Keratinocyte (primary cell): ENCODE data around the gene CFAP92. TPM values are rescaled to one million over a fixed set of nuclear protein-coding genes. Genes with fewer than 3 reads are reported as not detected.

Source experiments
- DNase-seq: peaks from one replicate; pipeline ENCODE4 v3.0.0-alpha.2; 2011; ENCODE audit warnings: low read depth, missing footprints, low spot score
- FAIRE-seq: peaks from 2 replicates; lab custom pipeline; 2011; peaks lifted over from hg19 to GRCh38; lab: Jason Lieb, UNC
- H2AFZ ChIP-seq: 2 replicates; pipeline ENCODE4 v1.6.0; 2012; ENCODE audit warnings: low read length, control low read depth, inconsistent platforms; ENCODE audit not compliant: control insufficient read depth
- H3K27ac ChIP-seq: 2 replicates; pipeline ENCODE4 v1.5.1; 2011; ENCODE audit warnings: low read length; ENCODE audit not compliant: control insufficient read depth, insufficient read depth
- H3K27me3 ChIP-seq: 3 replicates; pipeline ENCODE4 v1.6.0; 2011; ENCODE audit warnings: low read length; ENCODE audit not compliant: control insufficient read depth, insufficient read depth; ENCODE audit errors: extremely low read depth
- H3K36me3 ChIP-seq, 2 experiments: 2 replicates in 1 of 2; 3 replicates in 1 of 2; pipeline ENCODE4 v1.5.1; 2011; ENCODE audit warnings: low read length in 2 of 2, mild to moderate bottlenecking in 1 of 2; ENCODE audit not compliant: control insufficient read depth in 2 of 2, insufficient read depth in 2 of 2; ENCODE audit errors: extremely low read depth in 1 of 2
- H3K4me1 ChIP-seq: 3 replicates; pipeline ENCODE4 v1.5.1; 2011; ENCODE audit warnings: low read length; ENCODE audit not compliant: control insufficient read depth, insufficient read depth; ENCODE audit errors: extremely low read depth
- H3K4me2 ChIP-seq: 3 replicates; pipeline ENCODE4 v1.6.0; 2011; ENCODE audit warnings: low read depth, low read length; ENCODE audit not compliant: control insufficient read depth, insufficient read depth; ENCODE audit errors: extremely low read depth
- H3K4me3 ChIP-seq, 3 experiments: fragments of 200-600 bp in 1 of 3; sonication (generic) in 1 of 3; 2 replicates in 2 of 3; 3 replicates in 1 of 3; pipeline ENCODE4 v1.5.1; 2011 to 2016; ENCODE audit warnings: low read length in 3 of 3, mild to moderate bottlenecking in 3 of 3, control low read depth in 2 of 3, inconsistent platforms in 1 of 3, low read depth in 1 of 3, mixed read lengths in 1 of 3, mixed run types in 1 of 3, moderate library complexity in 1 of 3; ENCODE audit not compliant: control insufficient read depth in 2 of 3, insufficient read depth in 2 of 3; ENCODE audit errors: extremely low read depth in 1 of 3
- H3K79me2 ChIP-seq: 2 replicates; pipeline ENCODE4 v1.6.0; 2012; ENCODE audit warnings: low read length; ENCODE audit not compliant: control insufficient read depth, insufficient read depth
- H3K9ac ChIP-seq: 3 replicates; pipeline ENCODE4 v1.6.0; 2011; ENCODE audit warnings: low read length; ENCODE audit not compliant: control insufficient read depth, insufficient read depth; ENCODE audit errors: extremely low read depth
- H3K9me1 ChIP-seq: 3 replicates; pipeline ENCODE4 v1.6.0; 2011; ENCODE audit warnings: low read length; ENCODE audit not compliant: control insufficient read depth, insufficient read depth; ENCODE audit errors: extremely low read depth
- H3K9me3 ChIP-seq: 2 replicates; pipeline ENCODE4 v1.5.1; 2012; ENCODE audit warnings: low read depth, low read length; ENCODE audit not compliant: control insufficient read depth
- H4K20me1 ChIP-seq: 3 replicates; pipeline ENCODE4 v1.6.0; 2011; ENCODE audit warnings: low read length; ENCODE audit not compliant: control insufficient read depth, insufficient read depth; ENCODE audit errors: extremely low read depth
- CTCF ChIP-seq, 3 experiments: IDR thresholded peaks in 1 of 3; conservative IDR thresholded peaks in 1 of 3; optimal IDR thresholded peaks in 1 of 3; 2 replicates in 2 of 3; 3 replicates in 1 of 3; pipeline versions ENCODE3 to v1.5.1; 2011; ENCODE audit warnings: low read length in 3 of 3, mild to moderate bottlenecking in 3 of 3, moderate library complexity in 2 of 3, control low read depth in 1 of 3, inconsistent platforms in 1 of 3; ENCODE audit not compliant: insufficient read depth in 2 of 3; ENCODE audit errors: extremely low read depth in 1 of 3
- EZH2 ChIP-seq: IDR thresholded peaks from one replicate; pipeline ENCODE4 v1.6.1; 2012; ENCODE audit warnings: inconsistent platforms, mild to moderate bottlenecking, low read length, moderate library complexity
- dilution Hi-C: fragments of 300-500 bp; cut with MboI; formaldehyde crosslinking; loops from one replicate; pipeline ENCODE4 v1.7.0; 2020; ENCODE audit warnings: low sequenced_read_pairs; ENCODE audit not compliant: extremely low pct_ligation_motif_present
- polyA plus RNA-seq, 5 experiments: library from polyadenylated mRNA; depleted of rRNA in 3 of 5; stranded (reverse) in 3 of 5; stranded (forward) in 1 of 5; unstranded in 1 of 5; fragments of >200 nt; gene quantifications; 1 replicate in 1 of 5; 2 replicates in 3 of 5; 3 replicates in 1 of 5; pipeline versions ENCODE4 v1.2.1 to v1.2.3, GENCODE V29; 2011 to 2012; ENCODE audit warnings: missing spikeins in 2 of 5, low read depth in 1 of 5, low replicate concordance in 1 of 5

CFAP92 gene
- polyA plus RNA-seq, 1 donor (not counting 4 experiments of a cell fraction or from before 2014, with no cell fraction given), result 0.26 TPM

- peaks cover 2% of the 10 kb centered on the region for H3K4me1 ChIP-seq
- H3K4me2 ChIP-seq, result no peak overlapping the region
- H3K9me1 ChIP-seq, result no peaks in the 10 kb centered on the region
- H3K4me3 ChIP-seq, result no peak overlapping the region
- H3K36me3 ChIP-seq, result no peaks in the 10 kb centered on the region
- H3K9ac ChIP-seq, result no peak overlapping the region
- H3K27me3 ChIP-seq, result peaks cover 6% of the 10 kb centered on the region
- no peak for DNase-seq
- H3K9me3 ChIP-seq, result no peaks in the 10 kb centered on the region
- dilution Hi-C loops, result no loop called here
- no peak overlapping the region for H2AFZ ChIP-seq
- no peaks in the 10 kb centered on the region for H3K79me2 ChIP-seq
- no peak for TF ChIP-seq EZH2
- no peak overlapping the region for H3K27ac ChIP-seq
- H4K20me1 ChIP-seq, result no peaks in the 10 kb centered on the region
- FAIRE-seq, result no peak
Measured at GRCh38 chr3:129028866-129029265, 35.0 kb upstream of the CFAP92 start.

- Histone ChIP-seq H3K9me3 (no peaks in the 10 kb centered on the region), H2AFZ (peak overlapping the region; percentile 64), H3K36me3 (no peaks in the 10 kb centered on the region), H3K9ac (peak overlapping the region; percentile 23), H4K20me1 (no peaks in the 10 kb centered on the region), H3K4me2 (peak overlapping the region; percentile 60), H3K9me1 (no peaks in the 10 kb centered on the region), H3K79me2 (no peaks in the 10 kb centered on the region), H3K4me1 (peaks cover 2% of the 10 kb centered on the region), H3K27ac (no peak overlapping the region), H3K27me3 (peaks cover 6% of the 10 kb centered on the region), H3K4me3 (peak overlapping the region; percentile 34 to 57 (median 57))
- no peak for DNase-seq
- dilution Hi-C loops, result no loop called here
- no peak for TF ChIP-seq EZH2
- no peak for TF ChIP-seq CTCF (optimal IDR thresholded peaks at IDR 0.05 in 1 of 3, IDR thresholded peaks at IDR 0.05 in 1 of 3, conservative IDR thresholded peaks at IDR 0.05 in 1 of 3; ENCODE audit: extremely low read depth in 1 of 3, insufficient read depth in 2 of 3, low read length in 3 of 3)
- FAIRE-seq, result no peak
Measured at GRCh38 chr3:129027544-129027880, 33.6 kb upstream of the CFAP92 start.
